Activated naive CD4-positive, alpha-beta T cell treated with anti-CD3 and anti-CD28 coated beads, Interleukin-2, amount 50 U/mL, for 72 hours (primary cell): ENCODE data around the gene HDC. TPM values are rescaled to one million over a fixed set of nuclear protein-coding genes. Genes with fewer than 3 reads are reported as not detected.
A peak's percentile ranks its signal among the peaks of the same experiment; 100 is the strongest.

ENCODE experiments used
- ATAC-seq, 2 donors: fragments of 150-1000 bp; cut with Tn5 transposase; 2 replicates each; pipeline ENCODE4 v1.10.0; 2021; ENCODE audit warnings: mild to moderate bottlenecking in 2 of 2, moderate library complexity in 2 of 2
- DNase-seq, 2 donors: peaks; one replicate each; pipeline ENCODE4 v3.0.0; 2021 to 2022; ENCODE audit warnings: low spot score in 2 of 2
- H3K27ac Mint-ChIP-seq, 2 donors: one replicate each; pipeline ENCODE4 v1.8.0; 2022; ENCODE audit warnings: mild to moderate bottlenecking in 2 of 2, mixed read lengths in 2 of 2
- H3K36me3 Mint-ChIP-seq, 2 donors: one replicate each; pipeline ENCODE4 v1.8.0; 2022; ENCODE audit warnings: mixed read lengths in 2 of 2
- H3K9me3 Mint-ChIP-seq, 2 donors: one replicate each; pipeline ENCODE4 v1.8.0; 2022; ENCODE audit warnings: mixed read lengths in 2 of 2
- total RNA-seq, 2 donors: library from RNA; stranded (reverse); gene quantifications; one replicate each; pipeline ENCODE4 v1.2.3, GENCODE V29; 2022

Gene HDC
- total RNA-seq, 2 donors from 2014 or later: 0.66 to 4.0 TPM

GRCh38 chr15:50238255-50238654 lies 27.3 kb downstream of the HDC start:
- no peak for DNase-seq
- no peaks in the 10 kb centered on the region for H3K9me3 Mint-ChIP-seq
- no peak overlapping the region for H3K27ac Mint-ChIP-seq
- H3K36me3 Mint-ChIP-seq: peaks cover 0 to 9% of the 10 kb centered on the region in 2 donors
- ATAC-seq: no peak

GRCh38 chr15:50236433-50236832 lies 29.1 kb downstream of the HDC start:
- no peak overlapping the region for H3K27ac Mint-ChIP-seq
- peaks cover 0 to 9% of the 10 kb centered on the region in 2 donors for H3K36me3 Mint-ChIP-seq
- DNase-seq: no peak

GRCh38 chr15:50235794-50236193 lies 29.7 kb downstream of the HDC start:
- H3K36me3 Mint-ChIP-seq: peaks cover 0 to 9% of the 10 kb centered on the region in 2 donors
- H3K9me3 Mint-ChIP-seq: no peaks in the 10 kb centered on the region
- ATAC-seq (no peak), DNase-seq (no peak)
- H3K27ac Mint-ChIP-seq: no peak overlapping the region

More at GRCh38 chr15:50236433-50236832, 29.1 kb downstream of the HDC start:
- H3K9me3 Mint-ChIP-seq: no peaks in the 10 kb centered on the region
- ATAC-seq: no peak

- Mint-ChIP-seq H3K27ac (no peak overlapping the region), H3K36me3 (peaks cover 0 to 14% of the 10 kb centered on the region in 2 donors), H3K9me3 (no peaks in the 10 kb centered on the region)
- DNase-seq: no peak
- no peak for ATAC-seq
These were observed 30.8 kb downstream of the HDC start for GRCh38 chr15:50234764-50235163.

GRCh38 chr15:50233192-50233736 lies 32.3 kb downstream of the HDC start:
- H3K36me3 Mint-ChIP-seq: peaks cover 0 to 26% of the 10 kb centered on the region in 2 donors
- H3K9me3 Mint-ChIP-seq: no peaks in the 10 kb centered on the region
- DNase-seq: no peak
- no peak overlapping the region for H3K27ac Mint-ChIP-seq
- no peak for ATAC-seq

- Mint-ChIP-seq H3K9me3 (no peaks in the 10 kb centered on the region), H3K27ac (no peak overlapping the region), H3K36me3 (peaks cover 0 to 27% of the 10 kb centered on the region in 2 donors)
- no peak for ATAC-seq
- DNase-seq: no peak
These were observed 32.7 kb downstream of the HDC start for GRCh38 chr15:50232791-50233190.

GRCh38 chr15:50231761-50232160 lies 33.8 kb downstream of the HDC start:
- ATAC-seq (no peak), DNase-seq (no peak)
- H3K9me3 Mint-ChIP-seq: no peaks in the 10 kb centered on the region
- H3K27ac Mint-ChIP-seq: no peak overlapping the region
- peaks cover 0 to 37% of the 10 kb centered on the region in 2 donors for H3K36me3 Mint-ChIP-seq

- ATAC-seq: no peak
- DNase-seq: no peak
- peaks cover 0 to 38% of the 10 kb centered on the region in 2 donors for H3K36me3 Mint-ChIP-seq
- H3K27ac Mint-ChIP-seq: peak overlapping the region in 1 of 2 donors; percentile 60
- no peaks in the 10 kb centered on the region for H3K9me3 Mint-ChIP-seq
These were observed 36.2 kb downstream of the HDC start for GRCh38 chr15:50229336-50229735.

- Mint-ChIP-seq H3K9me3 (no peaks in the 10 kb centered on the region), H3K36me3 (peaks cover 0 to 35% of the 10 kb centered on the region in 2 donors), H3K27ac (peak overlapping the region in 1 of 2 donors; percentile 60)
- ATAC-seq (no peak), DNase-seq (no peak)
These were observed 36.7 kb downstream of the HDC start for GRCh38 chr15:50228866-50229265.

GRCh38 chr15:50227076-50227475 lies 38.5 kb downstream of the HDC start:
- DNase-seq: no peak
- Mint-ChIP-seq H3K9me3 (no peaks in the 10 kb centered on the region), H3K27ac (no peak overlapping the region), H3K36me3 (peaks cover 7 to 46% of the 10 kb centered on the region in 2 donors)
- no peak for ATAC-seq

- no peak for DNase-seq
- H3K36me3 Mint-ChIP-seq: peaks cover 7 to 48% of the 10 kb centered on the region in 2 donors
- ATAC-seq: no peak
- no peaks in the 10 kb centered on the region for H3K9me3 Mint-ChIP-seq
- no peak overlapping the region for H3K27ac Mint-ChIP-seq
These were observed 39.6 kb downstream of the HDC start for GRCh38 chr15:50225938-50226337.

GRCh38 chr15:50225057-50225456 lies 40.5 kb downstream of the HDC start:
- H3K9me3 Mint-ChIP-seq: no peaks in the 10 kb centered on the region
- H3K36me3 Mint-ChIP-seq: peaks cover 7 to 50% of the 10 kb centered on the region in 2 donors
- H3K27ac Mint-ChIP-seq: no peak overlapping the region

GRCh38 chr15:50224606-50225005 lies 40.9 kb downstream of the HDC start:
- DNase-seq (no peak), ATAC-seq (no peak)
- Mint-ChIP-seq H3K27ac (no peak overlapping the region), H3K9me3 (no peaks in the 10 kb centered on the region), H3K36me3 (peaks cover 7 to 52% of the 10 kb centered on the region in 2 donors)

More at GRCh38 chr15:50225057-50225456, 40.5 kb downstream of the HDC start:
- no peak for DNase-seq
- ATAC-seq: no peak

- peaks cover 7 to 38% of the 10 kb centered on the region in 2 donors for H3K36me3 Mint-ChIP-seq
- peak overlapping the region in 1 of 2 donors; percentile 31 for H3K27ac Mint-ChIP-seq
- ATAC-seq: no peak
- no peak for DNase-seq
- no peaks in the 10 kb centered on the region for H3K9me3 Mint-ChIP-seq
These were observed 43.3 kb downstream of the HDC start for GRCh38 chr15:50222181-50222580.

- H3K9me3 Mint-ChIP-seq: no peaks in the 10 kb centered on the region
- H3K27ac Mint-ChIP-seq: peak overlapping the region; percentile 34 to 91
- peaks cover 7 to 34% of the 10 kb centered on the region in 2 donors for H3K36me3 Mint-ChIP-seq
- DNase-seq: no peak
- ATAC-seq: peak; percentile 63 to 76
These were observed 45.7 kb downstream of the HDC start for GRCh38 chr15:50219820-50220219.

- ATAC-seq (no peak), DNase-seq (no peak)
- peaks cover 1 to 7% of the 10 kb centered on the region in 2 donors for H3K9me3 Mint-ChIP-seq
- no peak overlapping the region for H3K27ac Mint-ChIP-seq
- H3K36me3 Mint-ChIP-seq: peaks cover 5 to 38% of the 10 kb centered on the region in 2 donors
These were observed 46.8 kb downstream of the HDC start for GRCh38 chr15:50218691-50219090.

- no peak for DNase-seq
- H3K9me3 Mint-ChIP-seq: peaks cover 3 to 9% of the 10 kb centered on the region in 2 donors
- no peak for ATAC-seq
- H3K27ac Mint-ChIP-seq: no peak overlapping the region
- H3K36me3 Mint-ChIP-seq: peaks cover under 1 to 38% of the 10 kb centered on the region in 2 donors
These were observed 47.2 kb downstream of the HDC start for GRCh38 chr15:50218291-50218690.

- no peak for ATAC-seq
- H3K27ac Mint-ChIP-seq: no peak overlapping the region
- H3K9me3 Mint-ChIP-seq: peaks cover 22 to 35% of the 10 kb centered on the region in 2 donors
- no peak for DNase-seq
- peaks cover 37 to 84% of the 10 kb centered on the region in 2 donors for H3K36me3 Mint-ChIP-seq
These were observed 54.9 kb downstream of the HDC start for GRCh38 chr15:50210462-50211157.
